ENCODE data around the gene RSPH9. TPM values are rescaled to one million over a fixed set of nuclear protein-coding genes. Genes with fewer than 3 reads are reported as not detected.
A peak's percentile ranks its signal among the peaks of the same experiment; 100 is the strongest.

RSPH9 gene
- total and polyA plus RNA-seq, 7 donors, result 0.11 to 0.59 (median 0.44) TPM; not detected in 3

GRCh38 chr6:43671801-43672690 lies 27.2 kb downstream of the RSPH9 start:
- no peaks in the 10 kb centered on the region for H3K9me3 ChIP-seq
- DNase-seq (no peak), ATAC-seq (no peak)
- peak overlapping the region; percentile 95 for H3K27ac ChIP-seq
- WGBS, 3 donors, result 81 to 90% (median 82%) methylated on average over 16 of the region's 16 CpGs
- no peak overlapping the region for H3K4me3 ChIP-seq
- TF ChIP-seq, protein P1, sequence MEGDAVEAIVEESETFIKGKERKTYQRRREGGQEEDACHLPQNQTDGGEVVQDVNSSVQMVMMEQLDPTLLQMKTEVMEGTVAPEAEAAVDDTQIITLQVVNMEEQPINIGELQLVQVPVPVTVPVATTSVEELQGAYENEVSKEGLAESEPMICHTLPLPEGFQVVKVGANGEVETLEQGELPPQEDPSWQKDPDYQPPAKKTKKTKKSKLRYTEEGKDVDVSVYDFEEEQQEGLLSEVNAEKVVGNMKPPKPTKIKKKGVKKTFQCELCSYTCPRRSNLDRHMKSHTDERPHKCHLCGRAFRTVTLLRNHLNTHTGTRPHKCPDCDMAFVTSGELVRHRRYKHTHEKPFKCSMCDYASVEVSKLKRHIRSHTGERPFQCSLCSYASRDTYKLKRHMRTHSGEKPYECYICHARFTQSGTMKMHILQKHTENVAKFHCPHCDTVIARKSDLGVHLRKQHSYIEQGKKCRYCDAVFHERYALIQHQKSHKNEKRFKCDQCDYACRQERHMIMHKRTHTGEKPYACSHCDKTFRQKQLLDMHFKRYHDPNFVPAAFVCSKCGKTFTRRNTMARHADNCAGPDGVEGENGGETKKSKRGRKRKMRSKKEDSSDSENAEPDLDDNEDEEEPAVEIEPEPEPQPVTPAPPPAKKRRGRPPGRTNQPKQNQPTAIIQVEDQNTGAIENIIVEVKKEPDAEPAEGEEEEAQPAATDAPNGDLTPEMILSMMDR (IDR thresholded peaks at IDR 0.05), result no peak
- peaks cover 91% of the 10 kb centered on the region for H3K4me1 ChIP-seq
- peaks cover 0 to 58% of the 10 kb centered on the region in 2 donors for H3K36me3 ChIP-seq (ENCODE audit: insufficient read depth in 1 of 2, low read depth in 1 of 2)
- intact Hi-C loops (cut with DNase I), result no loop called here
- H3K27me3 ChIP-seq (ENCODE audit: insufficient read depth in 3 of 3, low read length in 2 of 3), result no peaks in the 10 kb centered on the region

GRCh38 chr6:43673444-43674084 lies 28.7 kb downstream of the RSPH9 start:
- Histone ChIP-seq H3K4me3 (no peak overlapping the region), H3K27me3 (ENCODE audit: insufficient read depth in 3 of 3, low read length in 2 of 3) (no peaks in the 10 kb centered on the region), H3K9me3 (no peaks in the 10 kb centered on the region), H3K27ac (peak overlapping the region; percentile 95), H3K36me3 (ENCODE audit: insufficient read depth in 1 of 2, low read depth in 1 of 2) (peaks cover 0 to 73% of the 10 kb centered on the region in 2 donors), H3K4me1 (peaks cover 91% of the 10 kb centered on the region)
- 45 to 61% (median 51%) methylated on average over 15 of the region's 15 CpGs for WGBS, 3 donors
- TF ChIP-seq, protein P1 (IDR thresholded peaks at IDR 0.05), result no peak
- ATAC-seq (peak in 2 of 4 donors; percentile 16 to 29), DNase-seq (peak; percentile 56 to 75)
- intact Hi-C loops (cut with DNase I), result no loop called here

GRCh38 chr6:43674291-43674690 lies 29.5 kb downstream of the RSPH9 start:
- 89 to 95% (median 92%) methylated on average over 2 of the region's 2 CpGs for WGBS, 3 donors
- TF ChIP-seq, protein P1 (IDR thresholded peaks at IDR 0.05), result no peak
- Histone ChIP-seq H3K27me3 (ENCODE audit: insufficient read depth in 3 of 3, low read length in 2 of 3) (no peaks in the 10 kb centered on the region), H3K27ac (peak overlapping the region; percentile 95), H3K4me1 (peaks cover 91% of the 10 kb centered on the region), H3K36me3 (ENCODE audit: insufficient read depth in 1 of 2, low read depth in 1 of 2) (peaks cover 0 to 78% of the 10 kb centered on the region in 2 donors), H3K9me3 (no peaks in the 10 kb centered on the region), H3K4me3 (no peak overlapping the region)
- ATAC-seq, result no peak
- intact Hi-C loops (cut with DNase I), result no loop called here
- DNase-seq, result no peak

DNA sequence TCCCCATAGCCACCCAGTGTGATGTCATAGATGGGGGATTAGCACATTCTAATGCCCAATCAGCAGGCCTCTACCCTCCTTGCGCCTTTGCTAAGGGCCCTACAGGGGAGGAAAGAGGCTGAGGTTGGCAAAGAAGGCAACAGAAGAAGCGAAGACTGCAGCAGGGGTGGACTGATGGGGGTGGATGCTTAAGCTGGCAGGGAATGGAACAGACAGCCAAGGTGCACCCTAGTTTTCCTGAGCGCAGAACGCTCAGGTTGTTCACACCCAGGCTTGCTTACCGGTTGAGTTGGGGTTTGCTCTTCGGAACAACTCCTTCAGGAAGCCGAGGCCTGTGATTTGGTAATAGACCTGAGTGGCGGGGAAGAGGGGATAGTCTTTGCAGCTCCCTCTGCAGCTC lies 30.1 kb downstream of the RSPH9 start:
- ATAC-seq, result no peak
- Histone ChIP-seq H3K4me1 (peaks cover 91% of the 10 kb centered on the region), H3K27ac (peak overlapping the region; percentile 95), H3K4me3 (no peak overlapping the region), H3K9me3 (no peaks in the 10 kb centered on the region), H3K27me3 (ENCODE audit: insufficient read depth in 3 of 3, low read length in 2 of 3) (no peaks in the 10 kb centered on the region), H3K36me3 (ENCODE audit: insufficient read depth in 1 of 2, low read depth in 1 of 2) (peaks cover 0 to 78% of the 10 kb centered on the region in 2 donors)
- intact Hi-C loops (cut with DNase I), result no loop called here
- no peak for DNase-seq
- whole genome bisulfite sequencing, 3 donors, result 91 to 95% (median 91%) methylated on average over 8 of the region's 8 CpGs
- TF ChIP-seq, protein P1 (IDR thresholded peaks at IDR 0.05), result no peak

Data from psoas muscle (tissue), 8 donors.